Femur (tissue), 1 donor: ENCODE measurements around the gene INCA1.

ENCODE experiments used
- DNase-seq: peaks from one replicate; pipeline ENCODE4 v3.0.0-alpha.2; 2017

Gene INCA1

GRCh38 chr17:4947411-4948165 lies 49.7 kb downstream of the INCA1 start:
- peak; percentile 79 for DNase-seq

DNA sequence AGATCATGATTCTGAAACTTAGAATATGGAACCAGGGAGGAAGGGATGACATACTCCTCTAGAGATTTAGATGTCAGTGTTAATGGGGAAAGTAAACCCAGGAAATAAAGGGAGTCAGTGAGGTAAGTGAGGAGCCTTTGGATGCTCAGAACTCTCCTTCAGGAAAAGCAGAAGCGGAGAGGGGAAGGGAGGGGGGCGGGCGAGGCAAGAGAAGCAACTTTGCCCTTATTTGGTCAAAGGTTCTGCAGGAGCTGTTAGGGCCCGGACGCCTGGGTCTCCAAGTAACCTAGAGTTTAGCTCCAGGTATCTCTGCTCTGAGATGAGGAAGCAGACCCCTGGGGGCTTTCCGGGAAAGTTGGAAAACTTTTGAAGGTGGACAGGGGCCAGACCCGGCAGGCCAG lies 50.3 kb downstream of the INCA1 start:
- DNase-seq: no peak

DNA sequence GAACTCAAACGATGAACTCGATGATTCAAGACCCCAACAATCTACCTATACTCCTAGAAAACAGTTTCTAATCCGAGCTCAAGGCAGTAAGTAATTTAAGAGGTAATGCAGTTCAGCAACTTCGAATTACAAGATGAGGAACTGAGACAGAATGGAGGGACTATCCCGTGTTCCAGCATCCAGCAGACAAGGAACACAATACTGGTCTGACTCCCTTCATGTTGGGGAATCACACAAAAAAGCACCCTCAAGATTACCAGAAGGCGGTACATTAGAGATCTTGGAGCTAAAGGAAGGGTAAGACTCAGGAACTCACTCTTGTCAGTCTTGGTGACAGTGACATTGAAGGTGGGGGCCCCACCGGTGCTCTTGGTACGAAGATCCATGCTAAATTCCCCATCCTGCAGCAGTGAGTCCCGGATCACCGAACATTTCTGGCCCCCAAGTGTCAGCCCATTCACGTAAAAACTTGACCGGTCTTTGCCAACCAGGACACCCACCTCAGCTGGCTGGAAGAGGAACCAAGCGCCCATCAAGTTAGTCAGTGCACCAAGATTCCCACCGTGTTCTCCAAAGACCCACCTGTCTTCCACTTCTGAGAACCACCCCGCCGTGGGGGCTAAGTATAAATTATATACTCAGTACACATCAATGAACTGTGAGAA lies 50.9 kb downstream of the INCA1 start:
- DNase-seq: no peak

GRCh38 chr17:4945944-4946280 lies 51.4 kb downstream of the INCA1 start:
- DNase-seq: no peak

DNA sequence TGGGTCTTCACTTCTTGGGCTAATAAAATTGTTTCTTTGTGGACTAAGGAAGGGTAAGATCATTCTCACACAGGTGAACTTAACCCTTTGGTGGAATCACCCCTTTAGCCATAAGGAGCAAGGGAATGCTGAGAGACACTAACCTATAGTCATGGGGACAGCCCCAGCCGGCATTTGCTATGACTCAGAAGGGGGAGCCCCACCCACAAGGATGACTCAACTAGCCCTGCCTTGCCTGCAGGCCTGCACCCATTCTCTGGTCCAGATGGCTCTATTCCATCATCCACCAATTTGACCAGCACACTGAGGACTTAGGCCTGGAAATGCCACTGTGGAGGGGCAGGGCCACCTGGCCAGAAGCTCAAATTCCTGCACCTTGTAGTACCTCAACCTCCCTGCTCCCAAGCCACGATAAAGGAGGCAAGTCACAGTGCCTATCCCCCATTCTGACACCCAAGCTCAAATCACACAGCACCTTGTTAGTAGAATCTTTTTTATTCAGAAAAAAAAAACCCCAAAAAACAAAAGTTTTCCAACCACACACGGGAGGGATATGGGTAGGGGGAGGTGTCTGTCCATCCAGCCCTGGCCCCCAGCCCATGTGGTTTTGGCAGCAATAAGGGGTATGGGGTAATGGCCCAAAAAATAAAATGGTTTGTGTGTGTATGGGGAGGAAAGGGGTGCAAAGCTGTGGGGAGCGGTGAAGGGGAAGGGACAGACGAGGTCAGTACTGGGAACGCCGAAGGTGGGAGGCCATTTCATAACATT lies 52.0 kb downstream of the INCA1 start:
- DNase-seq: no peak

DNA sequence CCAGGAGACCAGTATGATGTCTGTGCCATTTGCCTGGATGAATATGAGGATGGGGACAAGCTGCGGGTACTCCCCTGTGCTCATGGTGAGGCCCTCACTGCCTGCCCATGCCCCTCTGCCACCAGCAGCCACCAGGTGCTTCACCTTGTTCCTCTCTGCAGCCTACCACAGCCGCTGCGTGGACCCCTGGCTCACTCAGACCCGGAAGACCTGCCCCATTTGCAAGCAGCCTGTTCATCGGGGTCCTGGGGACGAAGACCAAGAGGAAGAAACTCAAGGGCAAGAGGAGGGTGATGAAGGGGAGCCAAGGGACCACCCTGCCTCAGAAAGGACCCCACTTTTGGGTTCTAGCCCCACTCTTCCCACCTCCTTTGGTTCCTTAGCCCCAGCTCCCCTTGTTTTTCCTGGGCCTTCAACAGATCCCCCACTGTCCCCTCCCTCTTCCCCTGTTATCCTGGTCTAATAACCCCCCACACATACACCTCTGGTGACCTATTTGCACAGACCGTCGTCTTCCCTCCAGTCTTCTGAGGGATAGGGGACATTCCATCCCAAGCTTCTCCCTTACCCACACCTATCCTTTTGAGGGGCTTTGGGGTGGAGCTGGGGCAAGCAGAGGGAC lies 52.7 kb downstream of the INCA1 start:
- DNase-seq: no peak

DNA sequence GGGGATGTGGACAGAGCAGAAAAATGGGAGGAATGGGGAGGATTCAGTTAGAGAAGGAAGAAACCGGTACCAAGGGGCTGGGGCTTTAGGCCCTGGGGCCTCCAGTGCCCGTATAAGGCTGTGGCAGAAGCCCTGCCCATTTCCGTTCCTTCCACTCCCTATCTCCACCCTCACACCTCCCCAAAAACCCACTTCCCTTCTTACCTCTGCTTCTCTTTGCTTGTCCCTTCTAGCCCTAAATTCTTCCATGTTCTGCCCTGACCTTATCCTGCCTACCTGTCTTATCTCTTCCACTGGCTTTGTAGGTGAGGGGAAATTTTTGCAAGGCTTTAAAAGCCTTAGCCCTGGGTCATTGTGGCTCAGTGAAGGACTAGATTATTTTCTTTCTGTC lies 53.2 kb downstream of the INCA1 start:
- DNase-seq: no peak

DNA sequence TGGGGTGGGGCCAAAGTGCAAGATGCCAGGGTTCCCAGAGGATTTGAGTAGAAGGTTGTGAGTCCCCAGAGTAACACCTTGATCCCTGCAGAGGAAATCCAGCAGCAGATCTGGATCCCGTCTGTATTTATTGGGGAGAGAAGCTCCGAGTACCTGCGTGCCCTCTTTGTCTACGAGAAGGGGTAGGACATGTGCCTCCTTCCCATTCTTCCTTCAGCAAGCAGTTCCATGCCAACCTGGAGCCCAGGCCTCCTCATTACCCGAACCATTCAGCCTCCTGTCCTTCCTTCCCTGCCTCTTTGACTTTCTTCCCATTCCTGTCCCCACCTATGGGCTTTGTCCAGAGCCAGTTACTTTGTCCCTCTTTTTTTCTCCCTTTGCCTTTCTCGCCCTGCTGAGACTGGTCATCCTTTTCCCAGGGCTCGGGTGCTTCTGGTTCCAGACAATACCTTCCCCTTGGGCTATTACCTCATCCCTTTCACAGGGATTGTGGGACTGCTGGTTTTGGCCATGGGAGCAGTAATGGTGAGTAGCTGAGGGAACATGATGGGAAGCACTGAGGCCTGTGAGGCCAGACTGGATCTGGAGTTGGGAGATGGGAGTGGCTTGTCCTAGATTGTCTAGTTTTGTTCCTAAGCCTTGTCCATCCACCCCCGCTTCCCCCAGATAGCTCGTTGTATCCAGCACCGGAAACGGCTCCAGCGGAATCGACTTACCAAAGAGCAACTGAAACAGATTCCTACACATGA lies 54.4 kb downstream of the INCA1 start:
- no peak for DNase-seq

DNA sequence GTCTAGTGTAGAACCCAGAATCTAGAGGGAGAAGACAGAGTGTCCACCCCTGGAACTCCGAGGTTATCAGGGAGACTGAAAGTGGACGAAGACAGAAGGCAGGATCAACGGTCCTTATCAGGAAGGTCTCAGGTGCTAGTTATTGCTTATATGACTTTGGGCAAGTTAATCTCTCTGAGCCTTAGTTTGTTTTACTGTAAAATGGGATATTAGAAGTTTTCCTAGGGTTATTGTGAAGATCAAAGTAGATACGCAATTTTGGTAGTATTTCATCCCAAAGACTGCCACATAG lies 56.1 kb downstream of the INCA1 start:
- no peak for DNase-seq

- DNase-seq: no peak
Observed at GRCh38 chr17:4940555-4941318, 56.6 kb downstream of the INCA1 start.

GRCh38 chr17:4939796-4940554 lies 57.3 kb downstream of the INCA1 start, which contains the start of the genes RNF167 and SLC25A11:
Gene RNF167 (plus strand): TSS chr17:4940268. CDS start chr17:4940910, 642 bp downstream.
Gene SLC25A11 (minus strand): TSS chr17:4940046. CDS start chr17:4939910, 136 bp downstream.
- DNase-seq: peak; percentile 99

- no peak for DNase-seq
Observed at GRCh38 chr17:4939546-4939795, 57.9 kb downstream of the INCA1 start.

DNA sequence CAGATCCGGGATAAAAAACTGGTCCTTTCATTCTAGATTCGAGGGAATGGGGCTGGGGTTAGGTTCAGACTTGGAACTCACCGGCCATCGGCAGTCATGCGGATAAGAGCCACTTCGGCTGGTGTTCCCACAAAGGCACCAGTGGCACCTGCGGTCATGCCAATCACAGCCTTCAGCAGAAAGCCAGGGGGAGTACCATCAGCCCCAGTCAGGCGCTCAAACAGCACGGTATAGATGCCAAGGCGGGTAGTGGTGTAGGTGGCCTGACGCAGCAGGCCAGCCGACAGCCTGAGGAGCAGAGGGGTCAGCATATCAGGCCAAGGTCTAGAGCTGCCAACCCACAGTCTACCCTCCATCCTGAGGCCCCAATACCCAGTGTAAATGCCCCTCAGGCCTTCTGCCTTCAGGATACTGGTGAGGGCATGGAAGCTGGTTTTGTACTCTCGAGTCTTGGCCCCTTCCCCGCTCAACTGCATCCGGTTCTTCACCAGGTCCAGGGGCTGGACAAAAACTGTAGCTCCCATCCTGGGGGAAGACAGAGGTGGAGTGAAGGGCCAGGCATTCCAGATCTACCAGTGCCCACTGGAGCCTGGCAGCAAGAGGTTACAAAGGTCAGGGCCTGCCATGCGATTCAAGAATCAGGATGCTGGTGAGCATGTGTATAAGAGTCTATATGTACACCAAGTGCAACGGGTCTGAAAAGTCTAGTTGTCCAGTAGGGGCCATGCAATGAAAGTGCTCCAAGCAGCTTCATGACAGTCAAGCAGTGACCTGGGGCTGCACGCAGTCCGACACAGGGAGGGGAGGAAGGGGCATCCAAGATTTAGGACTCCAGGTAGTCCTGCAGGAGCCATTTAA lies 58.4 kb downstream of the INCA1 start:
- DNase-seq: no peak
